Measurements from ENCODE around the gene ORC2.
"Not testable (repeated sequence)": the region's sequence is repeated elsewhere in the genome, so short reads cannot be mapped to it uniquely, and the experiment has no call there.

The ORC2 gene

GRCh38 chr2:200930947-200931626 is 32.4 kb downstream of the ORC2 start:
- no peak for DNase-seq (ENCODE audit: low read depth)

- no peak for DNase-seq (ENCODE audit: low read depth)
These were observed 33.9 kb downstream of the ORC2 start for GRCh38 chr2:200929334-200930249.

- DNase-seq (ENCODE audit: low read depth): no peak
These were observed 41.0 kb downstream of the ORC2 start for GRCh38 chr2:200922439-200922838.

- no peak for DNase-seq (ENCODE audit: low read depth)
These were observed 49.8 kb downstream of the ORC2 start for GRCh38 chr2:200913654-200914053.

- DNase-seq (ENCODE audit: low read depth): no peak
These were observed 53.5 kb downstream of the ORC2 start for GRCh38 chr2:200909958-200910357.

- no peak for DNase-seq (ENCODE audit: low read depth)
These were observed 57.7 kb downstream of the ORC2 start for GRCh38 chr2:200905618-200906296.

- DNase-seq (ENCODE audit: low read depth): peak; percentile 54
These were observed 61.9 kb downstream of the ORC2 start for GRCh38 chr2:200901459-200902072.

GRCh38 chr2:200899482-200899881 is 64.0 kb downstream of the ORC2 start:
- no peak for DNase-seq (ENCODE audit: low read depth)

- peak; percentile 90 for DNase-seq (ENCODE audit: low read depth)
These were observed 74.5 kb downstream of the ORC2 start, which contains the start of the genes NIF3L1 and PPIL3 for GRCh38 chr2:200888704-200889625. Gene NIF3L1, plus strand, starts transcription at chr2:200889371. Its CDS starts 2,573 bp downstream, at chr2:200891944. Gene PPIL3, minus strand, starts transcription at chr2:200889077. Its CDS starts 1,462 bp downstream, at chr2:200887615.

- not testable (repeated sequence) for DNase-seq (ENCODE audit: low read depth)
These were observed 81.7 kb downstream of the ORC2 start for GRCh38 chr2:200881715-200882249.

GRCh38 chr2:200878289-200878880 is 85.1 kb downstream of the ORC2 start:
- no peak for DNase-seq (ENCODE audit: low read depth)

GRCh38 chr2:200877443-200877842 is 86.0 kb downstream of the ORC2 start:
- no peak for DNase-seq (ENCODE audit: low read depth)

- DNase-seq (ENCODE audit: low read depth): no peak
These were observed 89.9 kb downstream of the ORC2 start for GRCh38 chr2:200873560-200873959.

- DNase-seq (ENCODE audit: low read depth): no peak
These were observed 92.3 kb downstream of the ORC2 start for GRCh38 chr2:200871151-200871550.

GRCh38 chr2:200869014-200869413 is 94.4 kb downstream of the ORC2 start:
- DNase-seq (ENCODE audit: low read depth): no peak

- DNase-seq (ENCODE audit: low read depth): peak; percentile 95
These were observed 99.1 kb downstream of the ORC2 start, which contains the start of gene CLK1 for GRCh38 chr2:200864176-200865034. Gene CLK1, minus strand, starts transcription at chr2:200864658. Its CDS starts 2,796 bp downstream, at chr2:200861862.

- DNase-seq (ENCODE audit: low read depth): no peak
These were observed 99.7 kb downstream of the ORC2 start for GRCh38 chr2:200863782-200864175.

- peak; percentile 20 for DNase-seq (ENCODE audit: low read depth)
These were observed 100.9 kb downstream of the ORC2 start for GRCh38 chr2:200862532-200863000.

GRCh38 chr2:200861617-200862155 is 101.8 kb downstream of the ORC2 start:
- no peak for DNase-seq (ENCODE audit: low read depth)
